Measurements from ENCODE around the gene SLC11A1.

DNA sequence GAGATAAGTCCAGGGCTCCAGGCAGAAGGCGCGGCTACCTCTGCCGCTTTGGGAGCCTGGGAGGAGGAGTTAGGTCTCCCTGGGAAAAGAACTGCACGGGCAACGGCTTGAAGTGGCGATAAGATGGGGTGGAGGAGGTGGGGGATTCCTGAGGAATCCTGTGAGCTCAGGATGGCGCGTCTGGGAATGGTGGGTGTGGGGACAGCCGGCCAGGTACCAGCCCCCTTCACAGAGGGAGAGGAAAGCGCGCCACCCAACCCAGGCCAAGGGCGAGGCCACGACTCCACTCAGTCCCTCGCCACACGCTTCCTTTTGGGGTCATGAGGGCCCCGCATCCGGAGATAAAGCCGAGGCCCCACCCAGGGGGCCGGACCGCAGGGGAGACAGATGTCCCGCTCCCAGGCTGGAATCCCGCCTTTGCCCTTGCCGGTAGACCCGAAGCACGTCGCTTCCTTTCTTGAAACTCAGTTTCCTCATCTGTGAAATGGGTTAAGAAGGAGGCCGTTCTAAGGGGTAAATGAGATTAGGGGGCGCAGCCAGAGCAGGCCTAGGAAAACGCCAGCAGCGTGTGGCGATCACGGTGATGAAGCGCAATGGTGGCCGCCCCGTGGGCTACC, 15.9 kb downstream of the SLC11A1 start:
- no peak for TF ChIP-seq CTCF (conservative IDR thresholded peaks at IDR 0.05; ENCODE audit: low read depth, low read length)
- TF ChIP-seq POLR2A (IDR thresholded peaks at IDR 0.05; ENCODE audit: low read depth, low read length), result no peak
- TF ChIP-seq MXI1 (IDR thresholded peaks at IDR 0.05; ENCODE audit: borderline replicate concordance, low read depth, low read length), result no peak
- no peak for TF ChIP-seq CEBPB (IDR thresholded peaks at IDR 0.05; ENCODE audit: low read depth, low read length)
